MM.1S (cell line): ENCODE measurements around the gene HDLBP.

Experiments used
- EZH2 ChIP-seq: fragments of 300-600 bp; sonication (generic); optimal IDR thresholded peaks from 2 replicates; pipeline ENCODE3; 2017; ENCODE audit warnings: low read depth, mild to moderate bottlenecking, antibody characterized with exemption, low read length, mixed read lengths
- TF ChIP-seq, protein P1 (sequence below): fragments of 300-600 bp; sonication (generic); IDR thresholded peaks from 2 replicates; pipeline ENCODE4 v1.5.1; 2016; ENCODE audit warnings: antibody characterized with exemption, low read length, mixed read lengths

DNA sequence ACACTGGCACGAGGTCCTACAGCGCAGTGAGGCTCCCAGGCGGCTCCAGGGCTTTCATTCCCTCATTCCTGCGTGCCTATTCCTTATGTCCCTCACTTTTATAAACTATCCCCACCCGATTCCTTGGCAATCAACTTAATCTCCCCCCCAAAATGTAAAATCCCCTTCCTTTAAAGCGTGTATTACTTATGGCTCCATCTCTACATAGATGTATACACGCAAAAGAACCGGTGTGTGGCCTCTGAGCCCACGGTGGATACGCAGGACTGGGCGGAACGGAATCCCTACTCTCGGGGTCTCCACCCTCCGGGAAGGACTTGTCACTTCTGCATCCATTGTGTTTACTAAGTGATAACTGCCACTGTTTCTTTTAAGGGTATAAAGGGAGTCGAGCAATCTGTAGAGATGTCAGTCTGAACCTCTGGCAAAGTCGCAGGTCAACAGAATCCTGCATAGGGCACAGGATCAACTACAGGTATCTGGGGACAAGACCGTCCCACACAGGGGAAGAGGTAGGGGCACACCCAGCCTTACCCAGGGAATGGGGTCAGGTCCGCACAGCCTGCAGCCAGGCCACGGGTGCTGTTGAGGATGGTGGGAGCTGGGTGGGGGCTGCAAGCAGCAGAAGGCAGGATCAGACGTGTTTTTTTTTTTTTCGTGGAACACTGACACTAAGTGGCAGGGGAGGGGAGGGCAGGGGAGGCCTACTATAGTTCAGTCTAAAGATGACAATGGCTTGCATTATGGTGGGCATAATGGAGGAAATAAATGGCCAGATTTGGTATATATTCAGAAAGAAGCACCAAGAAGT, 42.1 kb downstream of the HDLBP start:
- TF ChIP-seq, protein P1, sequence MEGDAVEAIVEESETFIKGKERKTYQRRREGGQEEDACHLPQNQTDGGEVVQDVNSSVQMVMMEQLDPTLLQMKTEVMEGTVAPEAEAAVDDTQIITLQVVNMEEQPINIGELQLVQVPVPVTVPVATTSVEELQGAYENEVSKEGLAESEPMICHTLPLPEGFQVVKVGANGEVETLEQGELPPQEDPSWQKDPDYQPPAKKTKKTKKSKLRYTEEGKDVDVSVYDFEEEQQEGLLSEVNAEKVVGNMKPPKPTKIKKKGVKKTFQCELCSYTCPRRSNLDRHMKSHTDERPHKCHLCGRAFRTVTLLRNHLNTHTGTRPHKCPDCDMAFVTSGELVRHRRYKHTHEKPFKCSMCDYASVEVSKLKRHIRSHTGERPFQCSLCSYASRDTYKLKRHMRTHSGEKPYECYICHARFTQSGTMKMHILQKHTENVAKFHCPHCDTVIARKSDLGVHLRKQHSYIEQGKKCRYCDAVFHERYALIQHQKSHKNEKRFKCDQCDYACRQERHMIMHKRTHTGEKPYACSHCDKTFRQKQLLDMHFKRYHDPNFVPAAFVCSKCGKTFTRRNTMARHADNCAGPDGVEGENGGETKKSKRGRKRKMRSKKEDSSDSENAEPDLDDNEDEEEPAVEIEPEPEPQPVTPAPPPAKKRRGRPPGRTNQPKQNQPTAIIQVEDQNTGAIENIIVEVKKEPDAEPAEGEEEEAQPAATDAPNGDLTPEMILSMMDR = no peak; the same call in 1 of the 2 replicates
- TF ChIP-seq EZH2 = no peak
